ENCODE measurements around the gene TRIM17.

Gene TRIM17

GRCh38 chr1:228398741-228399461, 17.8 kb downstream of the TRIM17 start:
- TF ChIP-seq, protein P1, sequence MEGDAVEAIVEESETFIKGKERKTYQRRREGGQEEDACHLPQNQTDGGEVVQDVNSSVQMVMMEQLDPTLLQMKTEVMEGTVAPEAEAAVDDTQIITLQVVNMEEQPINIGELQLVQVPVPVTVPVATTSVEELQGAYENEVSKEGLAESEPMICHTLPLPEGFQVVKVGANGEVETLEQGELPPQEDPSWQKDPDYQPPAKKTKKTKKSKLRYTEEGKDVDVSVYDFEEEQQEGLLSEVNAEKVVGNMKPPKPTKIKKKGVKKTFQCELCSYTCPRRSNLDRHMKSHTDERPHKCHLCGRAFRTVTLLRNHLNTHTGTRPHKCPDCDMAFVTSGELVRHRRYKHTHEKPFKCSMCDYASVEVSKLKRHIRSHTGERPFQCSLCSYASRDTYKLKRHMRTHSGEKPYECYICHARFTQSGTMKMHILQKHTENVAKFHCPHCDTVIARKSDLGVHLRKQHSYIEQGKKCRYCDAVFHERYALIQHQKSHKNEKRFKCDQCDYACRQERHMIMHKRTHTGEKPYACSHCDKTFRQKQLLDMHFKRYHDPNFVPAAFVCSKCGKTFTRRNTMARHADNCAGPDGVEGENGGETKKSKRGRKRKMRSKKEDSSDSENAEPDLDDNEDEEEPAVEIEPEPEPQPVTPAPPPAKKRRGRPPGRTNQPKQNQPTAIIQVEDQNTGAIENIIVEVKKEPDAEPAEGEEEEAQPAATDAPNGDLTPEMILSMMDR (IDR thresholded peaks at IDR 0.05; ENCODE audit: control extremely low read depth, extremely low read depth, low read depth, missing control alignments): no peak
- ChIA-PET CTCF (no interaction called here), POLR2A (no interaction called here)
- no peak for DNase-seq (ENCODE audit: extremely low spot score)

- CTCF ChIA-PET: no interaction called here
- DNase-seq (ENCODE audit: extremely low spot score): no peak
- TF ChIP-seq, protein P1 (IDR thresholded peaks at IDR 0.05; ENCODE audit: control extremely low read depth, extremely low read depth, low read depth, missing control alignments): no peak
- POLR2A ChIA-PET: no interaction called here
Observed at GRCh38 chr1:228397966-228398365, 18.7 kb downstream of the TRIM17 start.

DNA sequence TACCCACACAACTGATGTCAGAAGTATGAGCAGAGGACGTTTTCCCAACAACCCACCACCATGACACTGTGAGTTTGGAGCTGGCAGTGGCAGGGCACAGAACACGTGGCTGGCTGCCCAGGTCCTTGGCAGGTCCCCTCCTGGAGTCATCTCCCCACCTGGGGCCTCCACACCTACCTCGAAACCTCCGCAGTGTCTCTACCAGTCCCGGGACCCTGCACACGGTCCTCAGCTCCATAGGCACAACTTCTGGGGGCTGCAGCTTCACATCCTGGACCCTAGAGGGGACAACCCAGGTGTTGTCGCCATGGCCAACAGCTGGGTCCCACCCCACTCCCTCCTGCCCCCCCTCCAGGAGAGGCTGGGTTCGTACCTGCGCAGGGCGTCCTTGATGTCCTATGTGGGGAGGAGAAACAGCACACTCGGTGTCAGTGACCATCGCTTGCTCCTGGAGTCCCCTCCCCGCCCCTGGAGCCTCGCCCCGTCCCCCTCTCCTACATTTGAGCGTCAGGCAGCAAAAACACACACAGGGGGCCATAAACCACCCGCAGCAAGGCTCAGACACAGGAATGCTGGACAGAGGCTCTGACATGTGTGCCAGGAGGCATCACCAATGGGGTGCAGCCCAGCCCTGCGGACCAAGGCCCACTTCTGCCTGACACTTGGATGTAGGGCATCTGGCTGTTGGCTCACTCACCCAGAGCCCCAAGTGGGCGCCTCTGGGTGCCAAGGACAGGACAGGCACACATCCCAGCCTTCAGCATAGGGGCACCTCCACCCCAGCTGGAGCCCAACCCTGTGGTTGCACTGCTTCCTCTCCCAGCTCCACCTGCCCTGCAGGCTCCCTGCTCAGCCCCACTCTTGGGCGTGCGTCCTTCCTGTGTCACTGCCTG, 19.6 kb downstream of the TRIM17 start:
- TF ChIP-seq, protein P1 (IDR thresholded peaks at IDR 0.05; ENCODE audit: control extremely low read depth, extremely low read depth, low read depth, missing control alignments): no peak
- CTCF ChIA-PET: no interaction called here
- POLR2A ChIA-PET: no interaction called here
- no peak for DNase-seq (ENCODE audit: extremely low spot score)

DNA sequence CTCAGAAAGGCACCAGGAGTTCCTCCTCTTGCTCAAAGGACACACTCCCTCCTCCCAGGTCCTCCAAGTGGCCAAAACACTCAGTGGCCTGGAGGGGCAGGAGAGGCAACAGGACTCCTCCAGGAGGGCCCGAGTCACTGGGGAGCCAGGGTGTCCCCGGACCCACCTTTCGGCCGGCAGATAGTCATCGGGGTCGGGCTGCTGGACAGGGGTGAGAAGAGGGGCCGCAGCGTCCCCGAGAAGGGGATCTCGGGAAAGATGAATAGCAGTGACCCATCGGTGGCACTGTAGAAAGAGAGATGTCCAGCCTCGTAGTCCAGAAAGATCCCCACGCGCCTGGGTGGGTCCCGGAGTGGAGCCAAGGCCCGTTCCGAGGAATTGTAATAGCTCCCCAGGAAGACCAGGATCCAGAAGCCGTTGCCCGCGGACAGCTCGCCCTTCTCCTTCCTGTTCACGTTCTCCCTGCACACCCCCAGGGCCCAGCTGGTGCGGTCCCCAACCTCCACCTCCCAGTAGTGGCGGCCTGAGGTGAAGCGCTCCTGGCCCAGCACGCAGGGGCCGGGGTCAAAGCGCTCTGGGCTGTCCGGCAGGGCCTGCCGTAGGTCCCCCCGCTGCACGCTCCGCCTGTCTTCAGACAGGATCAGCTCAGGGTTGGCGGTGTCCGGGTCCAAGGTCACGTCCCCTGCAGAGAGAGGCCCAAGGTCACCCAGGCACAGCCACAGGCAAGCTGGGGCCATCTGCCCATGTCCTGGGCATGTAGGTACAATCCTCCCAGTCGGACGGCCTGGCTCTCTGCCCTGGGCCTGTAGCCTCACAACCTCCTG, 21.9 kb downstream of the TRIM17 start:
- CTCF ChIA-PET: interaction anchor here (1.0 to 1.9 kb wide), 2 partner anchors 10 to 228 kb away, joined by 3 to 5 read pairs; no protein-coding TSS in a partner anchor
- TF ChIP-seq, protein P1 (IDR thresholded peaks at IDR 0.05; ENCODE audit: control extremely low read depth, extremely low read depth, low read depth, missing control alignments): no peak
- POLR2A ChIA-PET: no interaction called here
- DNase-seq (ENCODE audit: extremely low spot score): no peak

DNA sequence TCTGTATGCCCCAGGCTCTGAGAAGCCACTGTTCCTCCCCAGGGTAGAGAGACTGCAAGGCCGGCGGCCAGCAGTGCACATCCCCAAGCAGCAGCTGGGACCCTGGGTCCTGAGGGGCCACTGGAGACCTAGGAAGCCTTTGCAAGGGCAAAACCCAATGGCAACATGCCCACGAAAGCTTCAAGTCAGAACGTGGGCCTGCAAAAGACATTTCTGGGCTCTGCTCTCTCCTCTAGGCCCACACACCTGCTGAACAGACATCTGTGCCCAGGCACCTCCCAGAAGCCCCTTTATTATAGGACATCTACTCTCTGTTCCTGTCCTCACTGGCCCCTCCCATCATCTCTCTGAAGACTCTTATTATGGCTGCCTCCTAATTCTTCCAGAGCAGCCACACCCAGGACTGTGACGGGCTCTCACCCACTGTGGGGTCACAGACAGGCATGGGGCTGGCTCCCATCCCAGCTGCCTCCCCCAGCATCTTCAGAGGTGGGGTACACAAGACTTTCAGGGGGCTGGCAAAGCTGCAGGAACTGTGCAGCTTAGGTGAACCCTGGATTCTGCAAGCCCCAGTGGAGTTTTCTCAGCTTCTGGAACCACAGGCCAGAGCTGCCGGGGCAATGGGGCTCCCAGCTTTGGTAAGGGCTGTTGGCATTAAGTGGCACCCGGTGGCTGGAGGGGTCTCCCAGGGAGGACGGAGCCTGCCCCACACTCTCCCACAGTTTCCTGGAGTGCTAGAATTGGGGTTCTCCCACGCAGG, 22.7 kb downstream of the TRIM17 start:
- POLR2A ChIA-PET: no interaction called here
- no peak for DNase-seq (ENCODE audit: extremely low spot score)
- CTCF ChIA-PET: interaction anchor here (0.9 to 1.9 kb wide), 4 partner anchors 8 to 228 kb away, joined by 3 to 5 read pairs (median 4); no protein-coding TSS in a partner anchor
- TF ChIP-seq, protein P1 (IDR thresholded peaks at IDR 0.05; ENCODE audit: control extremely low read depth, extremely low read depth, low read depth, missing control alignments): no peak

Measured in GM10248 (cell line).